ENCODE results near the gene MTOR. TPM values are rescaled to one million over a fixed set of nuclear protein-coding genes. Genes with fewer than 3 reads are reported as not detected.

MTOR gene
- total and polyA plus RNA-seq, 2 of the 8 experiments (the other 6 are each of a cell fraction or from before 2014, with no cell fraction given) = 44.2 to 76.8 TPM

DNA sequence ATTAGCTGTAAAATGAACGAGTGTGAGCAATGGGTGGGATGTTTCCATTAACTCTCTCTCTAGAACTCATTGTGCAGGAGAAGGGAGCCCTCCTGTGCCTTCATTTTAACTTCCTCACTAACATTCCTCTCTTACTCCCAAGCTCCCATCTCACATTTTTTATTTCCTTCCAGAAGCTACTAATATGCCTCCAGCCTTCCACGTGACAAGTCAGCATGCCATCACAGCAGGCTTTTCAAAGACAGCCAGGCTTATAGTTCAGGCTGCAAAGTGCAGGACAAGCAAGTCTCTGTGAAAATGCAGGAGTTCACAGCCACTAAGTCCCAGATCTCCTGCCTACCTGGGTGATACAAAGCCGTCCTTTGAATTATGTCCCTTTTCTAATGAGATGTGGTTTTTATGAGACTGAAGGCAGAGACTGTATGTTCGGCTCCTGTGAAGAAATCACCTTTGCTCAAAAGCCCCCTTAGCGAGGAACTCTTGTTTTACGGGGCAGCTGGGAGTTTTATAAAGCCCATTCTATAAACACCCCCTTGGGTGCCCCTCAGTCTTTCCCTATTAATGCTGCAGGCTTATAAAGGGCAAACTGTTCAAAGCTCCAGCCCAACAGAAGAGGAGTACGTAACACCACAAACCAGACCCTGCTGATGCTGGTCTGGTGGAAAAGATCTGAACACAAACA, 87.9 kb downstream of the MTOR start:
- no peak overlapping the region for H3K23ac ChIP-seq (ENCODE audit: insufficient read length)
- DNase-seq (ENCODE audit: low read depth in 1 of 2, low spot score in 2 of 2) (no peak), FAIRE-seq (no peak)
- no peak overlapping the region for H3K18ac ChIP-seq (ENCODE audit: extremely low read depth, low read length)
- H4K20me1 ChIP-seq (replicated peaks in 1 of 2; ENCODE audit: control insufficient read depth in 1 of 2, insufficient read depth in 2 of 2, low read length in 2 of 2) = peaks cover 0 to 6% of the 10 kb centered on the region in 2 experiments
- POLR2A ChIA-PET (ENCODE audit: partially characterized antibody) = no interaction called here
- TF ChIP-seq JUN (IDR thresholded peaks at IDR 0.05; ENCODE audit: low read depth, low read length) (no peak), CTCF (IDR thresholded peaks at IDR 0.05; ENCODE audit: control extremely low read depth in 1 of 3, insufficient read depth in 1 of 3, low read depth in 1 of 3, low read length in 3 of 3) (no peak), SIRT6 (IDR thresholded peaks at IDR 0.05; ENCODE audit: low read length) (no peak), POLR2AphosphoS5 (IDR thresholded peaks at IDR 0.05; ENCODE audit: low read depth, low read length) (no peak), KDM5A (IDR thresholded peaks at IDR 0.05; ENCODE audit: low read length) (no peak)
- no peaks in the 10 kb centered on the region for H3K4me1 ChIP-seq (replicated peaks in 1 of 4; ENCODE audit: control insufficient read depth in 3 of 4, insufficient read depth in 4 of 4, low read length in 3 of 4)
- H3K27ac ChIP-seq (ENCODE audit: low read depth, low read length) = no peak overlapping the region
- WGBS, 2 experiments (ENCODE audit: extremely low coverage in 1 of 2, insufficient coverage in 1 of 2, insufficient read length in 1 of 2, insufficient replicate concordance in 2 of 2, low coverage in 1 of 2, low lambda C conversion rate in 2 of 2, missing lambda C conversion rate in 1 of 2) = 89% methylated on average over 7 of the region's 7 CpGs; no CpG with 5 or more reads in 1 of the 2 experiments
- H3K4me3 ChIP-seq (ENCODE audit: extremely low read depth in 1 of 4, insufficient read depth in 2 of 4, low read depth in 3 of 4, low read length in 4 of 4) = no peak overlapping the region
- H3K56ac ChIP-seq (replicated peaks; ENCODE audit: insufficient read length, low read depth, low read length) = no peak overlapping the region
- no peak overlapping the region for H2BK5ac ChIP-seq (ENCODE audit: low read depth, low read length)
- H2AFZ ChIP-seq (ENCODE audit: low read length) = no peak overlapping the region
- H2AK5ac ChIP-seq (ENCODE audit: low read depth, low read length) = no peak overlapping the region
- H3K79me2 ChIP-seq (ENCODE audit: control insufficient read depth in 1 of 2, insufficient read depth in 2 of 2, low read length in 2 of 2) = no peaks in the 10 kb centered on the region
- H2BK20ac ChIP-seq (ENCODE audit: low read length) = no peak overlapping the region
- no peak overlapping the region for H2BK120ac ChIP-seq (replicated peaks; ENCODE audit: low read depth, low read length)
- no peak overlapping the region for H2BK12ac ChIP-seq (ENCODE audit: low read depth, low read length)
- H4K5ac ChIP-seq (ENCODE audit: insufficient read length, low read depth, low read length) = no peak overlapping the region
- no peak overlapping the region for H2BK15ac ChIP-seq (ENCODE audit: low read length)
- CTCF ChIA-PET (ENCODE audit: partially characterized antibody) = interaction anchor here (1.5 to 1.7 kb wide), 2 partner anchors 12 to 14 kb away, joined by 4 read pairs; no protein-coding TSS in a partner anchor
- no peak overlapping the region for H3K14ac ChIP-seq (ENCODE audit: insufficient read length)
- H3K4ac ChIP-seq (replicated peaks; ENCODE audit: insufficient read length, low read depth, low read length) = no peak overlapping the region
- no peak overlapping the region for H4K8ac ChIP-seq (ENCODE audit: extremely low read depth, insufficient read depth, low read length)
- no peaks in the 10 kb centered on the region; a peak in 1 of 8 replicates for H3K36me3 ChIP-seq (ENCODE audit: control insufficient read depth in 2 of 4, insufficient read depth in 4 of 4, low read length in 3 of 4)
- no peaks in the 10 kb centered on the region for H3K9me3 ChIP-seq (ENCODE audit: insufficient read depth in 2 of 2, low read depth in 1 of 2, low read length in 1 of 2)
- no peak overlapping the region for H4K91ac ChIP-seq (replicated peaks; ENCODE audit: insufficient read length, low read length)
- H3K4me2 ChIP-seq (ENCODE audit: insufficient read depth in 1 of 2, low read depth in 2 of 2, low read length in 2 of 2) = no peak overlapping the region
- H3K9ac ChIP-seq (replicated peaks in 1 of 4; ENCODE audit: extremely low read depth in 1 of 4, low read depth in 3 of 4, low read length in 3 of 4) = no peak overlapping the region
- no peaks in the 10 kb centered on the region for H3K27me3 ChIP-seq (replicated peaks in 1 of 4; ENCODE audit: control insufficient read depth in 3 of 4, extremely low read depth in 1 of 4, insufficient read depth in 3 of 4, low read length in 3 of 4)
- no peaks in the 10 kb centered on the region; the same call in 1 of the 2 replicates for H3K79me1 ChIP-seq (ENCODE audit: low read depth, low read length)
- H3K23me2 ChIP-seq (ENCODE audit: low read depth, low read length) = no peaks in the 10 kb centered on the region

All from H1 (cell line).